DMS114 treated with DMSO at 0.1 percent for 48 hours (cell line): Measurements from ENCODE around the gene CEPT1.
"Not testable (repeated sequence)": the region's sequence is repeated elsewhere in the genome, so short reads cannot be mapped to it uniquely, and the experiment has no call there.

Source experiments
- DNase-seq: peaks from one replicate; lab custom pipeline; 2025; ENCODE audit not compliant: unreplicated experiment; lab: John Stamatoyannopoulos, UW

The CEPT1 gene

GRCh38 chr1:111139956-111140679, at the start of gene CEPT1, which contains the start of gene DRAM2:
TSS of gene CEPT1 (plus strand) at chr1:111140223. CDS start at chr1:111147715, 7,492 bp downstream.
TSS of gene DRAM2 (minus strand) at chr1:111140093. CDS start at chr1:111131554, 8,539 bp downstream.
- DNase-seq, result peak; percentile 88

GRCh38 chr1:111095421-111095820, 44.6 kb upstream of the CEPT1 start:
- DNase-seq, result not testable (repeated sequence)

GRCh38 chr1:111097356-111098099, 42.5 kb upstream of the CEPT1 start:
- DNase-seq, result no peak

GRCh38 chr1:111099289-111099688, 40.7 kb upstream of the CEPT1 start:
- no peak for DNase-seq

GRCh38 chr1:111101854-111102642, 38.0 kb upstream of the CEPT1 start:
- no peak for DNase-seq

- DNase-seq, result no peak
Measured at GRCh38 chr1:111104981-111105380, 35.0 kb upstream of the CEPT1 start.

GRCh38 chr1:111110197-111110899, 29.7 kb upstream of the CEPT1 start:
- DNase-seq, result no peak

GRCh38 chr1:111116496-111116895, 23.5 kb upstream of the CEPT1 start:
- no peak for DNase-seq

- no peak for DNase-seq
Measured at GRCh38 chr1:111126354-111126753, 13.7 kb upstream of the CEPT1 start.

- no peak for DNase-seq
Measured at GRCh38 chr1:111127923-111128643, 11.9 kb upstream of the CEPT1 start.

GRCh38 chr1:111129376-111129775, 10.6 kb upstream of the CEPT1 start:
- no peak for DNase-seq

GRCh38 chr1:111131693-111132092, 8.3 kb upstream of the CEPT1 start:
- DNase-seq, result no peak

- no peak for DNase-seq
Measured at GRCh38 chr1:111133866-111134265, 6.2 kb upstream of the CEPT1 start.

GRCh38 chr1:111139324-111139955, 583 bp upstream of the CEPT1 start:
- peak; percentile 40 for DNase-seq

GRCh38 chr1:111140680-111140967, 601 bp downstream of the CEPT1 start:
- no peak for DNase-seq

GRCh38 chr1:111141245-111142220, 1.5 kb downstream of the CEPT1 start:
- DNase-seq, result no peak

GRCh38 chr1:111142356-111142975, 2.4 kb downstream of the CEPT1 start:
- DNase-seq, result no peak

- no peak for DNase-seq
Measured at GRCh38 chr1:111145542-111145941, 5.5 kb downstream of the CEPT1 start.
